Loucy (cell line): ENCODE measurements around the gene MOCOS.

Source experiments
- H2AFZ ChIP-seq: fragments of 200-600 bp; sonication (generic); 2 replicates; pipeline ENCODE4 v1.6.0; 2016; ENCODE audit warnings: antibody characterized with exemption, mild to moderate bottlenecking, low read length, moderate library complexity
- H3F3A ChIP-seq: fragments of 200-600 bp; 2 replicates; pipeline ENCODE4 v1.6.0; 2016; ENCODE audit warnings: antibody characterized with exemption, low read depth, mild to moderate bottlenecking
- H3K27me3 ChIP-seq: fragments of 200-600 bp; sonication (generic); 2 replicates; pipeline ENCODE4 v1.6.1; 2014; ENCODE audit warnings: low read length, mild to moderate bottlenecking; ENCODE audit not compliant: insufficient read depth, poor library complexity, severe bottlenecking
- H3K36me3 ChIP-seq: fragments of 200-600 bp; sonication (generic); 2 replicates; pipeline ENCODE4 v1.6.1; 2016; ENCODE audit warnings: low read length; ENCODE audit not compliant: insufficient read depth
- H3K4me1 ChIP-seq: fragments of 200-600 bp; sonication (generic); 2 replicates; pipeline ENCODE4 v1.5.1; 2014; ENCODE audit warnings: low read length, mild to moderate bottlenecking; ENCODE audit not compliant: insufficient read depth, poor library complexity, severe bottlenecking
- H3K4me2 ChIP-seq: fragments of 200-600 bp; sonication (generic); 2 replicates; pipeline ENCODE4 v1.6.0; 2014; ENCODE audit warnings: antibody characterized with exemption, low read length, low read depth, mild to moderate bottlenecking; ENCODE audit not compliant: poor library complexity, severe bottlenecking
- H3K4me3 ChIP-seq: fragments of 200-600 bp; sonication (generic); 2 replicates; pipeline ENCODE4 v1.5.1; 2014; ENCODE audit warnings: low read length, mild to moderate bottlenecking, mixed read lengths; ENCODE audit not compliant: poor library complexity, severe bottlenecking
- H3K79me2 ChIP-seq: fragments of 200-600 bp; sonication (generic); 2 replicates; pipeline ENCODE4 v1.6.1; 2014; ENCODE audit warnings: low read length; ENCODE audit not compliant: insufficient read depth
- H3K9ac ChIP-seq: fragments of 200-600 bp; sonication (generic); 2 replicates; pipeline ENCODE4 v1.6.0; 2014; ENCODE audit warnings: mild to moderate bottlenecking, low read depth, low read length, moderate library complexity; ENCODE audit not compliant: poor library complexity, severe bottlenecking
- H3K9me2 ChIP-seq: fragments of 200-600 bp; sonication (generic); replicated peaks from 2 replicates; pipeline ENCODE4 v1.6.1; 2016; ENCODE audit warnings: low read depth, low read length, mixed read lengths
- H3K9me3 ChIP-seq: fragments of 200-600 bp; sonication (generic); 2 replicates; pipeline ENCODE4 v1.6.1; 2014; ENCODE audit warnings: mild to moderate bottlenecking, antibody characterized with exemption, low read length, low read depth; ENCODE audit not compliant: insufficient read depth
- H4K20me1 ChIP-seq: fragments of 200-600 bp; sonication (generic); 2 replicates; pipeline ENCODE4 v1.6.0; 2014; ENCODE audit warnings: antibody characterized with exemption, low read length, mild to moderate bottlenecking; ENCODE audit not compliant: insufficient read depth, poor library complexity, severe bottlenecking
- EZH2phosphoT487 ChIP-seq: fragments of 200-600 bp; IDR thresholded peaks from 2 replicates; pipeline ENCODE4 v1.6.1; 2018; ENCODE audit warnings: antibody characterized with exemption, mild to moderate bottlenecking, moderate library complexity, borderline replicate concordance
- TF ChIP-seq, protein P1 (sequence below): fragments of 200-600 bp; sonication (generic); conservative IDR thresholded peaks from 2 replicates; pipeline ENCODE4 v1.5.1; 2014; ENCODE audit warnings: mild to moderate bottlenecking, antibody characterized with exemption, low read length

Gene MOCOS

DNA sequence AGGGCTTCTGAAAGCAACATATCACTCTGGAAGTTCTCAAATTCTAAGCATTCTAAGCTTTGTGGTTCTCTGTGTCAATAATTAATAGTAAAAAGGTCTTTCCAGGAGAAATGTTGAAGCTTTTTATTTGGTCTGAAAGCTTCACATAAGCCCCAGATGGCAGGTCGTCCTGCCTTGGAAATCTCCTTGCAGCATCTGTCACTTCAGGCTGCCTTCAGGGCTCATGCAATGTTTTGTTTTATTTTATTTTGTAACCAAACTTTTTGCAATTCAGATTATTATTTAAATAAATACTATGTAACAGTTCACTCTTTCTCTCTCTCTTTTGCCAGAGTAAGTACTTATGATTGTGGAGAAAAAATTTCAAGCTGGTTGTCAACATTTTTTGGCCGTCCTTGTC is 63.5 kb downstream of the MOCOS start:
- Histone ChIP-seq H3K9me2 (no peaks in the 10 kb centered on the region), H4K20me1 (no peaks in the 10 kb centered on the region), H3K79me2 (no peaks in the 10 kb centered on the region), H3K9me3 (no peaks in the 10 kb centered on the region), H3K9ac (no peak overlapping the region), H2AFZ (no peak overlapping the region), H3K27me3 (no peaks in the 10 kb centered on the region), H3F3A (no peaks in the 10 kb centered on the region), H3K36me3 (no peaks in the 10 kb centered on the region), H3K4me3 (no peak overlapping the region), H3K4me2 (no peak overlapping the region), H3K4me1 (no peaks in the 10 kb centered on the region)
- no peak for TF ChIP-seq EZH2phosphoT487
- TF ChIP-seq, protein P1, sequence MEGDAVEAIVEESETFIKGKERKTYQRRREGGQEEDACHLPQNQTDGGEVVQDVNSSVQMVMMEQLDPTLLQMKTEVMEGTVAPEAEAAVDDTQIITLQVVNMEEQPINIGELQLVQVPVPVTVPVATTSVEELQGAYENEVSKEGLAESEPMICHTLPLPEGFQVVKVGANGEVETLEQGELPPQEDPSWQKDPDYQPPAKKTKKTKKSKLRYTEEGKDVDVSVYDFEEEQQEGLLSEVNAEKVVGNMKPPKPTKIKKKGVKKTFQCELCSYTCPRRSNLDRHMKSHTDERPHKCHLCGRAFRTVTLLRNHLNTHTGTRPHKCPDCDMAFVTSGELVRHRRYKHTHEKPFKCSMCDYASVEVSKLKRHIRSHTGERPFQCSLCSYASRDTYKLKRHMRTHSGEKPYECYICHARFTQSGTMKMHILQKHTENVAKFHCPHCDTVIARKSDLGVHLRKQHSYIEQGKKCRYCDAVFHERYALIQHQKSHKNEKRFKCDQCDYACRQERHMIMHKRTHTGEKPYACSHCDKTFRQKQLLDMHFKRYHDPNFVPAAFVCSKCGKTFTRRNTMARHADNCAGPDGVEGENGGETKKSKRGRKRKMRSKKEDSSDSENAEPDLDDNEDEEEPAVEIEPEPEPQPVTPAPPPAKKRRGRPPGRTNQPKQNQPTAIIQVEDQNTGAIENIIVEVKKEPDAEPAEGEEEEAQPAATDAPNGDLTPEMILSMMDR = no peak

DNA sequence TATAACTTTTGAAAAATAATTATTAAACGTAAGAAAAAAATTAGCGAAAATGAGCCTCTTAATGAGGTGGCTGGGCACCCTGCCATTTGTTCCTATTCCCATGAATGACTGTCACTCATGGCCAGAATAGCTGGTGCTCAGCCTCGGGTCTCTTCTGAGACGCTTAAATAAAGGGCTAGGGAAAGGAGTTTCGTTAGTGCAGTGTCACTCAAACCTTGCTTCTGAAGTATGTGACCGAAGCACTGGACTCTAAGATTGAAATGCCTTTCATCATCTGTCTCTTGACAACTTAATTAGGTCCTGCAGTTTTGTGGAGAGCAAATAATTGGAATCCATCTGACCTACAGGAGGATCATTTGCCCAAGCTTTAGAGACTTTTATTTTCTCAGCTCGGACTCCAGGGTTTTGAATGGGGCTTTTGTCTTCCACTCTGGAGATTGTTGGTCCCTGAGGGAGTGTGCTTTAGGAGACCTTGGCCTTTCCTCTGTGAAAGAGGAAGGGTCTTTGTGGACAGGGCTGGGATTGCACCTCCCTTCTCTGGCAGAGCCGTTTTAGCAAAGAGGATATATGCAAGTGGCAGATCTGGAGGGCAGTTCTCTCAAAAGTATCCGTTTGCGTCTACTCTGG is 67.9 kb downstream of the MOCOS start:
- no peak for TF ChIP-seq EZH2phosphoT487
- TF ChIP-seq, protein P1 = no peak
- Histone ChIP-seq H3K79me2 (no peaks in the 10 kb centered on the region), H3K4me2 (no peak overlapping the region), H2AFZ (no peak overlapping the region), H3K9ac (no peak overlapping the region), H3K4me1 (no peaks in the 10 kb centered on the region), H4K20me1 (no peaks in the 10 kb centered on the region), H3K9me2 (no peaks in the 10 kb centered on the region), H3K36me3 (no peaks in the 10 kb centered on the region), H3K4me3 (no peak overlapping the region), H3K27me3 (no peaks in the 10 kb centered on the region), H3F3A (no peaks in the 10 kb centered on the region), H3K9me3 (no peaks in the 10 kb centered on the region)

- H3K27me3 ChIP-seq = no peaks in the 10 kb centered on the region
- H3K9ac ChIP-seq = no peak overlapping the region
- no peaks in the 10 kb centered on the region for H3K9me2 ChIP-seq
- H3K4me1 ChIP-seq = no peaks in the 10 kb centered on the region
- no peaks in the 10 kb centered on the region for H4K20me1 ChIP-seq
- H3K79me2 ChIP-seq = no peaks in the 10 kb centered on the region
- H3K4me2 ChIP-seq = no peak overlapping the region
- no peak overlapping the region for H2AFZ ChIP-seq
- H3K9me3 ChIP-seq = no peaks in the 10 kb centered on the region
- TF ChIP-seq EZH2phosphoT487 = no peak
- TF ChIP-seq, protein P1 = no peak
- H3K36me3 ChIP-seq = no peaks in the 10 kb centered on the region
- H3K4me3 ChIP-seq = no peak overlapping the region
- no peaks in the 10 kb centered on the region for H3F3A ChIP-seq
These were observed 68.8 kb downstream of the MOCOS start for GRCh38 chr18:36256094-36256493.
